Endometrium (tissue), 2 donors: ENCODE measurements around the gene CAPS2.
"Not testable (repeated sequence)": the region's sequence is repeated elsewhere in the genome, so short reads cannot be mapped to it uniquely, and the experiment has no call there.

ENCODE experiments used
- FAIRE-seq: peaks from 2 replicates; lab custom pipeline; 2012; peaks lifted over from hg19 to GRCh38; lab: Jason Lieb, UNC
- donor health status: control.
- donor health status: control.

CAPS2 gene

DNA sequence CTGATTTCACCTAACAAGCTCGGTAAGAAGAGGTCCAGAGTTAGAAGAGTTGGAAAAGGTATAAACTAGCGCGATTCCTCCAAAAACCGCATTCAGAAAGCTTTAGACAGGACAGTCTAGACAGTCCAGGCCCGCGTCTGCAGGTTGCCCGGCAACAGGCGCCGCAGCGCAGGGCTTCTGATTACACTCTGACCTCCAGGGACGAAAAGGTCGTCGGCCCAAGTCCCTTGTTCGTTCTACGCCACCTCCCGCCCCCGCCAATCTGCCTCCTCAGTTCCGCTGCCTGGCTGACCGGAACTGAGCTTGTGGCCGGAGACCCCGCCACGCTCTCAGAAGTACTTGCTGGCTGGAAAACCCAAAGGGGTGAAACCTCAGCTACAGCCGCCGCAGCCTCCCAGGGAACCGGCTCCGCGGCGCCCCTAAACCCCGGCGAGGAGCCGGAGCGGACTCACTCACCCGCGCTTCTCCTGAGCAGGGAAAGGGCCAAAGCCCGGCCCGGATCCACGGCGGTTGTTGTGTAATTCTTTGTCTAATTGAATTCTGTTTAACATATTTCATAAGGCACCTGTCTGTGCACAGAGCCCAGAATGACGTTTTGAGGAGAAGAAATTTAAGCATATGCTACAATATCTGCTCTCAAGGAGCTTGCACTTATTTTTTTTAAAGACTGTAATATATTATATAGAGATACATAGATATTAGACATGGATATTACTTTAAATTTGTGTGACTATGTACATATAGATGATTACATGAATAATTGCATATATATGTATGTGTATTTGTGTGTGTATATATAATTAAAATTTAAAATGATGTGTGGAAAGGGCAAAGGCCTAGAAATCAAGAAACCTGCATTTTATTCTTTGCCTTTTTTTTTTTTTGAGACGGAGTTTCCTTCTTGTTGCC is at the start of gene CAPS2:
CAPS2 (minus strand) TSS at position 407 of the 909 bp plus-strand sequence. CDS start 3,826 bp downstream, outside the sequence.
- FAIRE-seq: peak; percentile 51

DNA sequence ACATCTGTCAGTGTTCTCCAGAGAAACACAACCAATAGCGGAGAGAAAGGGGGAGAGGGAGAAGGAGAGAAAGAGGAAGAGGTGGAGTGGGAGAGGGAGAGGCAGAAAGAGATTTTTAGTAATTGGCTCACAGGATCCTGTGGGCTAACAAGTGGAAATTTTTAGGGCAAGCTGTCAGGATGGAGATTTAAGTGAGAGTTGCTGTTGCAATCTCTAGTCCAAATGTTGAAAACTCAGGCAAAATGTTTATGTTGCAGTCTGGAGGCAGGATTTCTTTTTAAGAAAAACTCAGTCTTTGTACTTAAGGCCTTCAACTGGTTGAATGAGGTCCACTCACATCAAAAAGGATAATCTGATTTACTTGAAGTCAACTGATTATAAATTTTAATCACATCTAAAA is 48.2 kb upstream of the CAPS2 start:
- FAIRE-seq: no peak

- FAIRE-seq: no peak
These were observed 44.8 kb upstream of the CAPS2 start for GRCh38 chr12:75374971-75375370.

DNA sequence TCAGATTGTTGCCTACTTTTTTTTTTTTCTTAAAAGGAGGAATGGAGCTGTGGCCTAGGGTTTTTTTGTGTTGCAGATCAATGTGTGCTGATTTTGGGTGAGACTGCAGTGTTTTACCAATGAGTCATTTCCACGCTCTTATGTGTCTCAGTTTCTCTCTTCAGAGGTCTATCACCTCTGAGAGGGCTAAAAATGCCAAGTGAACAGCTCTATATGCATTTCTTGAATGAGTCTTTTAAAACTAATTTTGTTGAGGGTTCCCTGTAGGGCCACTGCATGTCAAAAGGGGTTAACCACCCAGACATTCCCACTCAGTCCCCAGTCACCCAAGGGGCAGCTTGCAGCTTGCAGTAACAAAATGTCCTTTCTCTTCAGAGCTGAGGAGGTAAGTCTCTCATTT is 36.5 kb upstream of the CAPS2 start:
- FAIRE-seq: no peak

DNA sequence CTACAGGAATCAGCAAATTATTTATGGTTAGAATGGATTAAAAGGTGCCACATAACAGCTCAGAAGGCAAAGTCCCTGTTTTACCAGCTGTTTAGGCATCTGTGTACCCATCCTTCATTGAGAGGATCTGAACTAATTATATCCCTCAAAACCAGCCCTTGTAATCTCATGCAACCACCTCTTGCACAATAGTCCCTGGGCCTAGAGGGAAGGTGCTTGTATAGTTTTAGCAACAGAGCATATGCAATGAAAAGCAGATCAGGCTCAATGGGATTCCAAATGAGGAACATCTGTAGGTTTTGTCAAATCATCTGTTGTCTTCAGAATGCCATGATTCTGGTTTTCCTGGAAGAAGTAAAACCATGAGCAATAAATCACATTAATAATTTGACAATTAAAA is 34.8 kb upstream of the CAPS2 start:
- FAIRE-seq: no peak

GRCh38 chr12:75361408-75361807 is 31.3 kb upstream of the CAPS2 start:
- FAIRE-seq: no peak

DNA sequence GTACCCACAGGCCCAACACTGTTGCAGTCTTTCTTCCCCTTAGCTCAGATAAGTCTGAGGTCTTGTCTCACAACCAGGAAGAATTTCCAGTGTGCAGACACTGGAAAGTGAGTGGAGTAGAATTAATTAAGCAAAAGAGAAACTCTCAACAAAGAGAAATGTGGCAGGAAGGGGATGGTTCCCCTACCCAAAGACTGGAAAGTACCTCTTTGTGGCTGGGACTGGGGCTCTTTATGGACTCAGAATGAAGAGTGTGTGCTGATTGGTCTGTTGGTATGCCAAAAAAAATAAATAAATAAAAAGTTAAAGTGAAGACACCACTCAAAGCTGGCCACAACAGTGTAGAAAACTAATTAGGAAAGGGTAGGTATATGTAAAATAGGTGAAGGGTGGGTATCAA is 30.8 kb upstream of the CAPS2 start:
- no peak for FAIRE-seq

DNA sequence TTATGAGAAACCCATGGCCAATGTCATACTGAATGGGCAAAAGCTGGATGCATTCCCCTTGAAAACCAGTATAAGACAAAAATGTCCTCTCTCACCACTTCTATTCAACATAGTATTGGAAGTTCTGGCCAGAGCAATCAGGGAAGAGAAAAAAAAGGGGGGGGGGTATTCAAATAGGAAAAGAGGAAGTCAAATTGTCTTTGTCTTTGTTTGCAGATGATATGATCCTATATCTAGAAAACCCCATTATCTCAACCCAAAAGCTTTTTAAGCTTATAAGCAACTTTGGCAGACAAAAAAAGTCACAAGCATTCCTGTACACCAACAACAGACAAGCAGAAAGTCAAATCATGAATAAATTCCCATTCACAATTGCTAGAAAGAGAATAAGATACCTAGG is 23.9 kb upstream of the CAPS2 start:
- FAIRE-seq: no peak

- FAIRE-seq: no peak
These were observed 20.3 kb upstream of the CAPS2 start for GRCh38 chr12:75350413-75350812.

GRCh38 chr12:75349946-75350345 is 19.8 kb upstream of the CAPS2 start:
- no peak for FAIRE-seq

- FAIRE-seq: not testable (repeated sequence)
These were observed 16.1 kb upstream of the CAPS2 start for GRCh38 chr12:75346215-75346614.

- no peak for FAIRE-seq
These were observed 15.4 kb upstream of the CAPS2 start for GRCh38 chr12:75345531-75345930.

DNA sequence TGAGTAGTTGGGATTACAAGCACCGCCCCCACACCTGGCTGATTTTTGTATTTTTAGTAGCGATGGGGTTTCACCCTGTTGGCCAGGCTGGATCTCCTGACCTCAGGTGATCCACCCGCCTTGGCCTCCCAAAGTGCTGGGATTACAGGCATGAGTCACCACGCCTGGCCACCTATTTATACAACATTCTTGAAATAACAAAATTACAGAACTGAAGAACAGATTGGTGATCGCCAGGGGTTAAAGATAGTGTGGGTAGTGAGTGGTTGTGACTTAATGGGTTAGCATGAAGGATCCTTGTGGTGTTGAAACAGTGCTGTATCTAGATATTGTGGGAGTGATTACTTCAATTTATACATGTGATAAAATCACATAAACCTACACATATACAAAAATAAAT is 11.7 kb upstream of the CAPS2 start:
- FAIRE-seq: no peak

GRCh38 chr12:75337905-75338304 is 7.8 kb upstream of the CAPS2 start:
- FAIRE-seq: no peak

- peak; percentile 26 for FAIRE-seq
These were observed 4.4 kb upstream of the CAPS2 start, which contains the start of gene GLIPR1L1 for GRCh38 chr12:75334384-75335030. Gene GLIPR1L1, plus strand, starts transcription at chr12:75334670. Its CDS starts 59 bp downstream, at chr12:75334729.

- no peak for FAIRE-seq
These were observed 2.5 kb downstream of the CAPS2 start for GRCh38 chr12:75327642-75328041.

GRCh38 chr12:75323663-75324062 is 6.5 kb downstream of the CAPS2 start:
- no peak for FAIRE-seq

DNA sequence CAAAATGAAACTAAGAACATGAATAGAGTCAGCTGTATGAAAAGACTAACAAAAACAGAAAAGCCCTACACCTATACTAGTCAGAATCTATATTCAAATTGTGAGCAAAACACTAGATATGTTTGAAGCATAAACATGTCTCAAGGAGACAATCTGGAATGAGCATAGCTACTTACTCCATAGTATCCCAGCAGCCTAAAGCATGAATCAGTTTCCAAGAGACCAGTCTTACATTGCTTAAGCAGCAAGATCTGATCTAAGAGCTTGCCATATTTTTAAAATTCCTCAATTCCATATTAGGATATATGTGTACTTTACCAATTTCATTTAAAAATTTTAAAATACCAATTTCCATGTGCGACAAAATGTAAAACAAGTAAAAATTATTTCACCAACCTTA is 7.7 kb downstream of the CAPS2 start:
- no peak for FAIRE-seq

- no peak for FAIRE-seq
These were observed 12.3 kb downstream of the CAPS2 start for GRCh38 chr12:75317784-75318183.

GRCh38 chr12:75315518-75315917 is 14.6 kb downstream of the CAPS2 start:
- no peak for FAIRE-seq

DNA sequence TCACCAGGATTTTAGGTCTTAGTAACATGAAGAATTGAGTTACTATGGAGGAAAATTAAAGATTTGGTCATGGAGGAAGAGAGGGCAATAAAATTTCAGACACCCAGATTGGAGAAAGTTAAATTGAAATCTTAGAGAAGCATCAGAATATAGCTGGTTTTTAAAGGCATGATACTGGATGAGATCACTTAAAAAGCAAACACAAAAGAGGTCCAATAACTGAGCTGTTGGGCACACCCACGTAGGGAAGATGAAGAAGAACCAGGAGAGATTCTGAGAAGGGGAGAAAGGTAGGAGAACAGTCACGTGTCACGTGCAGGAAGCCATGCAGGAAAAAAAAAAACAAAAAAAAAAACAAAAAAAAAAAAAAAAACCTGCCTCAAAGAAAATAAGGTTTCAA is 18.8 kb downstream of the CAPS2 start:
- no peak for FAIRE-seq

- no peak for FAIRE-seq
These were observed 21.8 kb downstream of the CAPS2 start for GRCh38 chr12:75308279-75308678.
